ENCODE measurements around the gene CCSER1.
"Not testable (repeated sequence)": the region's sequence is repeated elsewhere in the genome, so short reads cannot be mapped to it uniquely, and the experiment has no call there.

The CCSER1 gene

GRCh38 chr4:91325495-91325894, 1198.3 kb downstream of the CCSER1 start:
- H3K4me1 Mint-ChIP-seq (ENCODE audit: low read depth), result no peaks in the 10 kb centered on the region
- H3K4me3 Mint-ChIP-seq, result no peak overlapping the region
- no peak overlapping the region for H3K27ac Mint-ChIP-seq
- H3K27me3 Mint-ChIP-seq, result no peaks in the 10 kb centered on the region
- no peaks in the 10 kb centered on the region for H3K36me3 Mint-ChIP-seq (ENCODE audit: low read depth)
- H3K9me3 Mint-ChIP-seq, result peaks cover 28% of the 10 kb centered on the region

- not testable (repeated sequence) for H3K4me1 Mint-ChIP-seq (ENCODE audit: low read depth); H3K4me3 Mint-ChIP-seq; H3K27ac Mint-ChIP-seq; H3K27me3 Mint-ChIP-seq; H3K36me3 Mint-ChIP-seq (ENCODE audit: low read depth)
- peaks cover 28% of the 10 kb centered on the region for H3K9me3 Mint-ChIP-seq
These were observed 1199.0 kb downstream of the CCSER1 start for GRCh38 chr4:91326167-91326566.

GRCh38 chr4:91330555-91331137, 1203.5 kb downstream of the CCSER1 start:
- no peak overlapping the region for H3K4me3 Mint-ChIP-seq
- no peaks in the 10 kb centered on the region for H3K27me3 Mint-ChIP-seq
- no peaks in the 10 kb centered on the region for H3K36me3 Mint-ChIP-seq (ENCODE audit: low read depth)
- H3K9me3 Mint-ChIP-seq, result peaks cover 25% of the 10 kb centered on the region
- no peaks in the 10 kb centered on the region for H3K4me1 Mint-ChIP-seq (ENCODE audit: low read depth)
- H3K27ac Mint-ChIP-seq, result no peak overlapping the region

GRCh38 chr4:91340822-91341221, 1213.6 kb downstream of the CCSER1 start:
- Mint-ChIP-seq H3K36me3 (ENCODE audit: low read depth) (no peaks in the 10 kb centered on the region), H3K4me1 (ENCODE audit: low read depth) (no peaks in the 10 kb centered on the region), H3K27me3 (no peaks in the 10 kb centered on the region), H3K9me3 (no peaks in the 10 kb centered on the region), H3K27ac (no peak overlapping the region), H3K4me3 (no peak overlapping the region)

GRCh38 chr4:91345632-91346031, 1218.4 kb downstream of the CCSER1 start:
- Mint-ChIP-seq H3K9me3 (no peaks in the 10 kb centered on the region), H3K27me3 (no peaks in the 10 kb centered on the region), H3K4me3 (no peak overlapping the region), H3K27ac (no peak overlapping the region), H3K36me3 (ENCODE audit: low read depth) (no peaks in the 10 kb centered on the region), H3K4me1 (ENCODE audit: low read depth) (no peaks in the 10 kb centered on the region)

GRCh38 chr4:91356496-91356895, 1229.3 kb downstream of the CCSER1 start:
- H3K4me1 Mint-ChIP-seq (ENCODE audit: low read depth); H3K4me3 Mint-ChIP-seq; H3K27me3 Mint-ChIP-seq; H3K27ac Mint-ChIP-seq; H3K36me3 Mint-ChIP-seq (ENCODE audit: low read depth): not testable (repeated sequence)
- H3K9me3 Mint-ChIP-seq, result peaks cover 15% of the 10 kb centered on the region

- H3K36me3 Mint-ChIP-seq (ENCODE audit: low read depth); H3K27ac Mint-ChIP-seq; H3K4me1 Mint-ChIP-seq (ENCODE audit: low read depth); H3K27me3 Mint-ChIP-seq; H3K4me3 Mint-ChIP-seq: not testable (repeated sequence)
- H3K9me3 Mint-ChIP-seq, result peaks cover 14% of the 10 kb centered on the region
These were observed 1230.8 kb downstream of the CCSER1 start for GRCh38 chr4:91358016-91358415.

- not testable (repeated sequence) for H3K27ac Mint-ChIP-seq; H3K27me3 Mint-ChIP-seq; H3K36me3 Mint-ChIP-seq (ENCODE audit: low read depth); H3K4me3 Mint-ChIP-seq; H3K4me1 Mint-ChIP-seq (ENCODE audit: low read depth)
- H3K9me3 Mint-ChIP-seq, result peaks cover 12% of the 10 kb centered on the region
These were observed 1231.4 kb downstream of the CCSER1 start for GRCh38 chr4:91358621-91359020.

- no peaks in the 10 kb centered on the region for H3K4me1 Mint-ChIP-seq (ENCODE audit: low read depth)
- no peaks in the 10 kb centered on the region for H3K27me3 Mint-ChIP-seq
- H3K27ac Mint-ChIP-seq, result no peak overlapping the region
- H3K9me3 Mint-ChIP-seq, result peaks cover 11% of the 10 kb centered on the region
- H3K4me3 Mint-ChIP-seq, result no peak overlapping the region
- H3K36me3 Mint-ChIP-seq (ENCODE audit: low read depth), result no peaks in the 10 kb centered on the region
These were observed 1232.1 kb downstream of the CCSER1 start for GRCh38 chr4:91359041-91360031.

GRCh38 chr4:91362125-91362524, 1234.9 kb downstream of the CCSER1 start:
- H3K4me1 Mint-ChIP-seq (ENCODE audit: low read depth), result no peaks in the 10 kb centered on the region
- no peak overlapping the region for H3K4me3 Mint-ChIP-seq
- no peaks in the 10 kb centered on the region for H3K27me3 Mint-ChIP-seq
- no peak overlapping the region for H3K27ac Mint-ChIP-seq
- no peaks in the 10 kb centered on the region for H3K36me3 Mint-ChIP-seq (ENCODE audit: low read depth)
- H3K9me3 Mint-ChIP-seq, result peaks cover 11% of the 10 kb centered on the region

- no peaks in the 10 kb centered on the region for H3K36me3 Mint-ChIP-seq (ENCODE audit: low read depth)
- H3K4me3 Mint-ChIP-seq, result no peak overlapping the region
- H3K27ac Mint-ChIP-seq, result no peak overlapping the region
- H3K9me3 Mint-ChIP-seq, result peaks cover 5% of the 10 kb centered on the region
- H3K4me1 Mint-ChIP-seq (ENCODE audit: low read depth), result no peaks in the 10 kb centered on the region
- H3K27me3 Mint-ChIP-seq, result no peaks in the 10 kb centered on the region
These were observed 1239.4 kb downstream of the CCSER1 start for GRCh38 chr4:91366554-91366953.

GRCh38 chr4:91369116-91369515, 1241.9 kb downstream of the CCSER1 start:
- H3K4me3 Mint-ChIP-seq, result no peak overlapping the region

GRCh38 chr4:91373546-91373945, 1246.4 kb downstream of the CCSER1 start:
- H3K27ac Mint-ChIP-seq, result no peak overlapping the region
- H3K4me1 Mint-ChIP-seq (ENCODE audit: low read depth), result no peaks in the 10 kb centered on the region
- H3K27me3 Mint-ChIP-seq, result no peaks in the 10 kb centered on the region
- peaks cover 8% of the 10 kb centered on the region for H3K9me3 Mint-ChIP-seq
- no peaks in the 10 kb centered on the region for H3K36me3 Mint-ChIP-seq (ENCODE audit: low read depth)
- no peak overlapping the region for H3K4me3 Mint-ChIP-seq

More at GRCh38 chr4:91369116-91369515, 1241.9 kb downstream of the CCSER1 start:
- Mint-ChIP-seq H3K36me3 (ENCODE audit: low read depth) (no peaks in the 10 kb centered on the region), H3K4me1 (ENCODE audit: low read depth) (no peaks in the 10 kb centered on the region), H3K27ac (no peak overlapping the region), H3K9me3 (no peaks in the 10 kb centered on the region), H3K27me3 (no peaks in the 10 kb centered on the region)

GRCh38 chr4:91405431-91405830, 1278.2 kb downstream of the CCSER1 start:
- H3K27me3 Mint-ChIP-seq; H3K4me3 Mint-ChIP-seq; H3K27ac Mint-ChIP-seq; H3K4me1 Mint-ChIP-seq (ENCODE audit: low read depth); H3K36me3 Mint-ChIP-seq (ENCODE audit: low read depth): not testable (repeated sequence)
- peaks cover 24% of the 10 kb centered on the region for H3K9me3 Mint-ChIP-seq

- H3K4me3 Mint-ChIP-seq, result no peak overlapping the region
- no peaks in the 10 kb centered on the region for H3K36me3 Mint-ChIP-seq (ENCODE audit: low read depth)
- H3K27ac Mint-ChIP-seq, result no peak overlapping the region
- peaks cover 34% of the 10 kb centered on the region for H3K9me3 Mint-ChIP-seq
- H3K4me1 Mint-ChIP-seq (ENCODE audit: low read depth), result no peaks in the 10 kb centered on the region
- no peaks in the 10 kb centered on the region for H3K27me3 Mint-ChIP-seq
These were observed 1294.8 kb downstream of the CCSER1 start for GRCh38 chr4:91422011-91422410.
